HG02763 (cell line): ENCODE results near the gene ZNF800.
A peak's percentile ranks its signal among the peaks of the same experiment; 100 is the strongest.

Experiments used
- ATAC-seq: cut with Tn5 transposase; IDR thresholded peaks from one replicate; pipeline ENCODE4 v1.9.1; 2021; ENCODE audit warnings: mild to moderate bottlenecking, moderate library complexity; ENCODE audit not compliant: unreplicated experiment

Gene ZNF800

GRCh38 chr7:127391591-127392181 is 822 bp downstream of the ZNF800 start:
- ATAC-seq, result peak; percentile 39

GRCh38 chr7:127390817-127391590 is 1.5 kb downstream of the ZNF800 start:
- no peak for ATAC-seq

- ATAC-seq, result no peak
Observed at GRCh38 chr7:127390186-127390816, 2.2 kb downstream of the ZNF800 start.

- no peak for ATAC-seq
Observed at GRCh38 chr7:127389321-127389720, 3.2 kb downstream of the ZNF800 start.

- no peak for ATAC-seq
Observed at GRCh38 chr7:127387974-127388373, 4.5 kb downstream of the ZNF800 start.

GRCh38 chr7:127383123-127383835 is 9.2 kb downstream of the ZNF800 start:
- no peak for ATAC-seq

GRCh38 chr7:127382301-127383085 is 10.0 kb downstream of the ZNF800 start:
- no peak for ATAC-seq

- ATAC-seq, result no peak
Observed at GRCh38 chr7:127380479-127380878, 12.0 kb downstream of the ZNF800 start.

GRCh38 chr7:127379642-127380041 is 12.9 kb downstream of the ZNF800 start:
- ATAC-seq, result no peak

- no peak for ATAC-seq
Observed at GRCh38 chr7:127378537-127378936, 14.0 kb downstream of the ZNF800 start.

GRCh38 chr7:127377425-127377824 is 15.1 kb downstream of the ZNF800 start:
- no peak for ATAC-seq

GRCh38 chr7:127375631-127376030 is 16.9 kb downstream of the ZNF800 start:
- ATAC-seq, result no peak

- no peak for ATAC-seq
Observed at GRCh38 chr7:127367679-127368078, 24.8 kb downstream of the ZNF800 start.

GRCh38 chr7:127366680-127367079 is 25.8 kb downstream of the ZNF800 start:
- no peak for ATAC-seq

GRCh38 chr7:127365957-127366315 is 26.6 kb downstream of the ZNF800 start:
- ATAC-seq, result no peak

- no peak for ATAC-seq
Observed at GRCh38 chr7:127365164-127365956, 27.1 kb downstream of the ZNF800 start.

GRCh38 chr7:127362364-127363027 is 30.0 kb downstream of the ZNF800 start:
- ATAC-seq, result no peak

- no peak for ATAC-seq
Observed at GRCh38 chr7:127361736-127362135, 30.8 kb downstream of the ZNF800 start.

GRCh38 chr7:127359011-127359410 is 33.5 kb downstream of the ZNF800 start:
- ATAC-seq, result no peak
